COLO668 (cell line): ENCODE results near the gene WDR1.

Experiments used
- DNase-seq: peaks from one replicate; lab custom pipeline; 2025; ENCODE audit not compliant: unreplicated experiment; lab: John Stamatoyannopoulos, UW

WDR1 gene

GRCh38 chr4:10087152-10087791 is 29.3 kb downstream of the WDR1 start:
- no peak for DNase-seq

- DNase-seq: no peak
These were observed 30.0 kb downstream of the WDR1 start for GRCh38 chr4:10086506-10087120.

GRCh38 chr4:10085828-10086505 is 30.6 kb downstream of the WDR1 start:
- DNase-seq: no peak

GRCh38 chr4:10085386-10085785 is 31.2 kb downstream of the WDR1 start:
- no peak for DNase-seq

GRCh38 chr4:10084651-10085358 is 31.8 kb downstream of the WDR1 start:
- DNase-seq: no peak

GRCh38 chr4:10083861-10084641 is 32.5 kb downstream of the WDR1 start:
- DNase-seq: no peak

GRCh38 chr4:10083331-10083771 is 33.2 kb downstream of the WDR1 start:
- DNase-seq: no peak

GRCh38 chr4:10082459-10083272 is 33.9 kb downstream of the WDR1 start:
- DNase-seq: no peak

GRCh38 chr4:10082047-10082446 is 34.6 kb downstream of the WDR1 start:
- no peak for DNase-seq

- no peak for DNase-seq
These were observed 35.4 kb downstream of the WDR1 start for GRCh38 chr4:10081218-10081606.

- no peak for DNase-seq
These were observed 35.9 kb downstream of the WDR1 start for GRCh38 chr4:10080589-10081217.

GRCh38 chr4:10079912-10080588 is 36.5 kb downstream of the WDR1 start:
- no peak for DNase-seq

GRCh38 chr4:10079256-10079655 is 37.3 kb downstream of the WDR1 start:
- no peak for DNase-seq

- DNase-seq: no peak
These were observed 37.9 kb downstream of the WDR1 start for GRCh38 chr4:10078481-10079233.

- no peak for DNase-seq
These were observed 38.9 kb downstream of the WDR1 start for GRCh38 chr4:10077483-10078335.

- no peak for DNase-seq
These were observed 39.5 kb downstream of the WDR1 start for GRCh38 chr4:10077076-10077475.

GRCh38 chr4:10075953-10076391 is 40.6 kb downstream of the WDR1 start:
- no peak for DNase-seq
